Heart left ventricle (tissue), 16 donors: Measurements from ENCODE around the gene RALBP1. TPM values are rescaled to one million over a fixed set of nuclear protein-coding genes. Genes with fewer than 3 reads are reported as not detected.
A peak's percentile ranks its signal among the peaks of the same experiment; 100 is the strongest.

ENCODE experiments used
- ATAC-seq, 4 donors: fragments of 200-7000 bp; cut with Tn5 transposase; one replicate each; pipeline ENCODE4 v1.9.1; 2020 to 2022; ENCODE audit warnings: moderate library complexity in 4 of 4, mild to moderate bottlenecking in 3 of 4, moderate number of reproducible peaks in 1 of 4
- DNase-seq, 5 donors: peaks; one replicate each; pipeline ENCODE4 v3.0.0-alpha.2; 2020
- H3K27ac ChIP-seq, 12 donors: fragments of 200-600 bp; sonication (generic) in 4 of 12; one replicate each; pipeline versions ENCODE4 v1.5.0 to v1.8.0; 2016 to 2022; ENCODE audit warnings: mild to moderate bottlenecking in 2 of 12
- H3K27me3 ChIP-seq, 9 donors: fragments of 200-600 bp; sonication (generic) in 2 of 9; one replicate each; pipeline versions ENCODE4 v1.5.1 to v1.8.0; 2016 to 2022; ENCODE audit warnings: mild to moderate bottlenecking in 3 of 9
- H3K36me3 ChIP-seq, 9 donors: fragments of 200-600 bp; sonication (generic) in 2 of 9; one replicate each; pipeline versions ENCODE4 v1.5.0 to v1.8.0; 2018 to 2022; ENCODE audit warnings: mild to moderate bottlenecking in 2 of 9
- H3K4me1 ChIP-seq, 12 donors: fragments of 200-600 bp; sonication (generic) in 4 of 12; one replicate each; pipeline versions ENCODE4 v1.5.0 to v1.8.0; 2016 to 2022; ENCODE audit warnings: mild to moderate bottlenecking in 3 of 12
- H3K4me3 ChIP-seq, 12 donors: fragments of 200-600 bp; sonication (generic) in 4 of 12; one replicate each; pipeline versions ENCODE4 v1.5.0 to v1.8.0; 2017 to 2022; ENCODE audit warnings: mild to moderate bottlenecking in 9 of 12, moderate library complexity in 4 of 12
- H3K9me3 ChIP-seq, 12 donors: fragments of 200-600 bp; sonication (generic) in 4 of 12; one replicate each; pipeline versions ENCODE4 v1.5.0 to v1.8.0; 2016 to 2022; ENCODE audit warnings: mild to moderate bottlenecking in 1 of 12
- CTCF ChIP-seq, 12 donors: fragments of 200-600 bp; sonication (generic) in 4 of 12; IDR thresholded peaks; one replicate each; pipeline versions ENCODE4 v1.5.0 to v1.8.0; 2018 to 2022; ENCODE audit warnings: antibody characterized with exemption in 12 of 12, mild to moderate bottlenecking in 5 of 12
- POLR2A ChIP-seq, 2 donors: fragments of 450-650 bp; IDR thresholded peaks; one replicate each; pipeline ENCODE4 v1.6.1; 2017; ENCODE audit warnings: antibody characterized with exemption in 2 of 2, mild to moderate bottlenecking in 2 of 2, moderate library complexity in 2 of 2
- WGBS, 4 donors: extraction: QIAGEN DNeasy Blood & Tissue Kit in 2 of 4; methylation state at CpG; one replicate each; pipeline versions ENCODE4 v1.1.5 to v1.1.7; 2013 to 2018; 5-methylcytosine and 5-hydroxymethylcytosine counted together
- intact Hi-C, 10 donors: fragments of 100-400 bp; cut with DNase I; formaldehyde crosslinking; loops; one replicate each; pipeline versions ENCODE4 v1.11.1 to v1.14.2; 2022
- polyA plus RNA-seq, 2 donors: library from polyadenylated mRNA; stranded (reverse); fragments of 200-250 nt; gene quantifications; one replicate each; pipeline ENCODE4 v1.2.3, GENCODE V29; 2013
- total RNA-seq, 9 donors: library from RNA; depleted of rRNA in 2 of 9; stranded (reverse); fragments of >200 nt in 2 of 9; fragmentation: NEBNext Ultra II Directional in 3 of 9; extraction: Animal tissue kit (Norgen Biotek cat#: 25700) in 3 of 9; gene quantifications; one replicate each; pipeline versions ENCODE4 v1.1.0 to v1.2.4, GENCODE V29; 2016 to 2023
- donor health status: ischemic (EF 13 %, LVEDD 7.1; RV severe dilation, severe dysfunction).
- donor health status: healthy with polysubstance abuse.
- donor health status: DM: no; HTN: yes; CAD: no.
- donor health status: DM: no; HTN: no; CAD: no.
- donor health status: ischemic (EF 25% LVEDD 6.9; RV normal size, moderate dysfunction).
- donor health status: ischemic (EF 25% LVEDD 5.7; RV mildly dilated, moderate dysfunction).
- donor health status: healthy.
- donor health status: DM: yes; HTN: yes; CAD: no.
- donor health status: ischemic (EF 35%, LVEDD 5.7; RV mildly dilated, moderate dysfunction).
- donor health status: nonischemic (EF 11% LVEDD 7.7; RV severe dilation, severe dysfunction).
- donor health status: DM: yes; HTN: yes; CAD: no.
- donor health status: PGD.
- donor health status: ischemic (EF 29% LVEDD 5.4; RV normal size, mild dysfunction).
- donor health status: nonischemic (EF 23%, LVEDD 6.1; RV moderate dilation, normal function).

Gene RALBP1
- total and polyA plus RNA-seq, 11 donors, result 20.9 to 91.1 (median 47.8) TPM

- H3K4me3 ChIP-seq, result no peak overlapping the region
- 59 to 81% (median 64%) methylated on average over 1 of the region's 1 CpG for WGBS, 4 donors
- DNase-seq, result no peak
- TF ChIP-seq POLR2A (IDR thresholded peaks at IDR 0.05), result no peak
- no peak for TF ChIP-seq CTCF (IDR thresholded peaks at IDR 0.05)
- peak overlapping the region in 1 of 12 donors; percentile 0 for H3K27ac ChIP-seq
- H3K9me3 ChIP-seq, result no peaks in the 10 kb centered on the region
- no peaks in the 10 kb centered on the region for H3K27me3 ChIP-seq
- peaks cover 0 to 31% (median 1%) of the 10 kb centered on the region in 12 donors for H3K4me1 ChIP-seq
- intact Hi-C loops, result loop anchor here in 8 of 10 donors (5.0 to 10.0 kb wide), 5 partner anchors 155 to 447 kb away; partner anchors contain the start of gene TWSG1 (in 1 of the 8)
- peaks cover 0 to 49% (median 37%) of the 10 kb centered on the region in 9 donors for H3K36me3 ChIP-seq
- peak in 2 of 4 donors; percentile 32 to 66 for ATAC-seq
Observed at GRCh38 chr18:9519399-9519798, 44.1 kb downstream of the RALBP1 start.

- H3K4me3 ChIP-seq, result no peak overlapping the region
- intact Hi-C loops, result loop anchor here in 1 of 10 donors (10.0 kb wide), 1 partner anchor 56 kb away; no protein-coding TSS in a partner anchor
- H3K36me3 ChIP-seq, result peaks cover 0 to 56% (median 48%) of the 10 kb centered on the region in 9 donors
- ATAC-seq, result peak in 2 of 4 donors; percentile 30 to 33
- H3K9me3 ChIP-seq, result no peaks in the 10 kb centered on the region
- H3K27me3 ChIP-seq, result no peaks in the 10 kb centered on the region
- peak overlapping the region in 3 of 12 donors; percentile 10 to 60 (median 22) for H3K27ac ChIP-seq
- DNase-seq, result no peak
- TF ChIP-seq CTCF (IDR thresholded peaks at IDR 0.05) (no peak), POLR2A (IDR thresholded peaks at IDR 0.05) (no peak)
- 89 to 95% (median 93%) methylated on average over 3 of the region's 3 CpGs for WGBS, 4 donors
- H3K4me1 ChIP-seq, result peaks cover 0 to 31% (median 1%) of the 10 kb centered on the region in 12 donors
Observed at GRCh38 chr18:9520666-9521065, 45.4 kb downstream of the RALBP1 start.

GRCh38 chr18:9521770-9522169 is 46.5 kb downstream of the RALBP1 start:
- intact Hi-C loops, result loop anchor here in 1 of 10 donors (10.0 kb wide), 1 partner anchor 57 kb away; no protein-coding TSS in a partner anchor
- no peak for ATAC-seq
- H3K27ac ChIP-seq, result no peak overlapping the region
- peaks cover 0 to 25% (median 0%) of the 10 kb centered on the region in 12 donors for H3K4me1 ChIP-seq
- H3K27me3 ChIP-seq, result no peaks in the 10 kb centered on the region
- DNase-seq, result no peak
- no peak overlapping the region for H3K4me3 ChIP-seq
- 93 to 98% (median 95%) methylated on average over 7 of the region's 7 CpGs for WGBS, 4 donors
- peaks cover 0 to 67% (median 56%) of the 10 kb centered on the region in 9 donors for H3K36me3 ChIP-seq
- no peak for TF ChIP-seq CTCF (IDR thresholded peaks at IDR 0.05)
- no peak for TF ChIP-seq POLR2A (IDR thresholded peaks at IDR 0.05)
- H3K9me3 ChIP-seq, result no peaks in the 10 kb centered on the region

GRCh38 chr18:9522952-9523351 is 47.6 kb downstream of the RALBP1 start:
- no peak for ATAC-seq
- no peak for DNase-seq
- Histone ChIP-seq H3K4me1 (peaks cover 0 to 14% (median 0%) of the 10 kb centered on the region in 12 donors), H3K9me3 (no peaks in the 10 kb centered on the region), H3K36me3 (peaks cover 0 to 67% (median 55%) of the 10 kb centered on the region in 9 donors), H3K4me3 (no peak overlapping the region), H3K27ac (no peak overlapping the region), H3K27me3 (no peaks in the 10 kb centered on the region)
- TF ChIP-seq POLR2A (IDR thresholded peaks at IDR 0.05) (no peak), CTCF (IDR thresholded peaks at IDR 0.05) (no peak)
- intact Hi-C loops, result loop anchor here in 1 of 10 donors (10.0 kb wide), 1 partner anchor 58 kb away; no protein-coding TSS in a partner anchor
- WGBS, 4 donors, result 85 to 98% (median 91%) methylated on average over 6 of the region's 6 CpGs
